OCI-LY3 (cell line): Measurements from ENCODE around the gene RPA1.

Experiments
- H2AFZ ChIP-seq: fragments of 200-600, 300-600 bp; shearing (Covaris generic); 2 replicates; pipeline ENCODE4 v1.6.0; 2014; ENCODE audit warnings: antibody characterized with exemption, low read depth, low read length
- H3K27ac ChIP-seq: fragments of 200-600, 300-600 bp; sonication (generic); 2 replicates; pipeline ENCODE4 v1.5.1; 2014; ENCODE audit warnings: mild to moderate bottlenecking, low read length, moderate library complexity, mixed read lengths
- H3K27me3 ChIP-seq: fragments of 200-600, 300-600 bp; sonication (generic); 2 replicates; pipeline ENCODE4 v1.6.1; 2014; ENCODE audit warnings: low read depth, low read length, mixed read lengths
- H3K36me3 ChIP-seq: fragments of 200-600, 300-600 bp; sonication (generic); replicated peaks from 2 replicates; pipeline ENCODE3; 2014; ENCODE audit warnings: low read depth, low read length, mixed read lengths
- H3K4me1 ChIP-seq: fragments of 300-600, 200-600 bp; sonication (generic); 2 replicates; pipeline ENCODE4 v1.6.1; 2014; ENCODE audit warnings: low read length, mixed read lengths
- H3K4me2 ChIP-seq: fragments of 200-600, 300-600 bp; sonication (generic); 2 replicates; pipeline ENCODE4 v1.6.1; 2014; ENCODE audit warnings: low read length, mixed read lengths
- H3K4me3 ChIP-seq: fragments of 300-600, 200-600 bp; sonication (generic); 2 replicates; pipeline ENCODE4 v1.5.1; 2014; ENCODE audit warnings: antibody characterized with exemption, mild to moderate bottlenecking, low read length, moderate library complexity
- H3K79me2 ChIP-seq: fragments of 300-600, 200-600 bp; shearing (Covaris generic); 2 replicates; pipeline ENCODE4 v1.6.1; 2014; ENCODE audit warnings: mild to moderate bottlenecking, low read length, mixed read lengths
- H3K9ac ChIP-seq: fragments of 300-600, 200-600 bp; shearing (Covaris generic); 2 replicates; pipeline ENCODE4 v1.6.0; 2014; ENCODE audit warnings: mild to moderate bottlenecking, low read length, moderate library complexity
- H3K9me3 ChIP-seq: fragments of 200-600, 300-600 bp; shearing (Covaris generic); 2 replicates; pipeline ENCODE4 v1.6.1; 2014; ENCODE audit warnings: low read length, mixed read lengths; ENCODE audit not compliant: insufficient read depth
- H4K20me1 ChIP-seq: fragments of 200-600, 300-600 bp; sonication (generic); 2 replicates; pipeline ENCODE4 v1.6.1; 2016; ENCODE audit warnings: low read length, mixed read lengths; ENCODE audit not compliant: insufficient read depth
- CTCF ChIP-seq: fragments of 200-600, 300-600 bp; sonication (generic); IDR thresholded peaks from 2 replicates; pipeline ENCODE4 v1.5.1; 2014; ENCODE audit warnings: antibody characterized with exemption, low read length, low read depth
- EZH2phosphoT487 ChIP-seq: fragments of 200-600 bp; shearing (Covaris generic); IDR thresholded peaks from 2 replicates; pipeline ENCODE4 v1.6.1; 2018; ENCODE audit warnings: antibody characterized with exemption, mixed run types, low read depth

Gene RPA1

GRCh38 chr17:1834380-1835149 is 4.8 kb downstream of the RPA1 start:
- Histone ChIP-seq H3K9ac (no peak overlapping the region), H3K27me3 (no peaks in the 10 kb centered on the region), H3K79me2 (peaks cover 75% of the 10 kb centered on the region), H3K9me3 (no peaks in the 10 kb centered on the region), H3K36me3 (peaks cover 11% of the 10 kb centered on the region), H3K4me3 (0 out of 2 replicates have a peak overlapping the region, but pooled peaks have one; percentile 11), H2AFZ (no peak overlapping the region), H3K4me1 (peaks cover 25% of the 10 kb centered on the region), H4K20me1 (peaks cover 8% of the 10 kb centered on the region; the same call in 1 of the 2 replicates), H3K4me2 (peak overlapping the region; percentile 42), H3K27ac (peak overlapping the region; percentile 68)
- TF ChIP-seq EZH2phosphoT487 (no peak), CTCF (no peak)

- Histone ChIP-seq H3K4me2 (no peak overlapping the region), H2AFZ (no peak overlapping the region), H3K9me3 (no peaks in the 10 kb centered on the region), H3K4me3 (no peak overlapping the region), H3K27me3 (no peaks in the 10 kb centered on the region), H3K4me1 (peaks cover 4% of the 10 kb centered on the region), H3K27ac (no peak overlapping the region), H3K36me3 (peaks cover 11% of the 10 kb centered on the region), H3K9ac (no peak overlapping the region), H3K79me2 (peaks cover 51% of the 10 kb centered on the region), H4K20me1 (peaks cover 13% of the 10 kb centered on the region; the same call in 1 of the 2 replicates)
- no peak for TF ChIP-seq EZH2phosphoT487
- TF ChIP-seq CTCF, result no peak
Observed at GRCh38 chr17:1839516-1839915, 9.7 kb downstream of the RPA1 start.

- TF ChIP-seq CTCF, result no peak
- TF ChIP-seq EZH2phosphoT487, result no peak
- Histone ChIP-seq H3K4me3 (no peak overlapping the region), H3K27me3 (no peaks in the 10 kb centered on the region), H3K4me1 (no peaks in the 10 kb centered on the region), H3K4me2 (no peak overlapping the region), H3K9ac (no peak overlapping the region), H3K79me2 (peaks cover 18% of the 10 kb centered on the region), H3K36me3 (peaks cover 15% of the 10 kb centered on the region), H3K9me3 (no peaks in the 10 kb centered on the region), H3K27ac (no peak overlapping the region), H4K20me1 (0 out of 2 replicates have a peak, but pooled peaks cover 5% of the 10 kb centered on the region), H2AFZ (no peak overlapping the region)
Observed at GRCh38 chr17:1843947-1844346, 14.1 kb downstream of the RPA1 start.

- peaks cover 12% of the 10 kb centered on the region for H3K4me1 ChIP-seq
- no peak overlapping the region for H2AFZ ChIP-seq
- H3K4me3 ChIP-seq, result no peak overlapping the region
- no peaks in the 10 kb centered on the region for H3K79me2 ChIP-seq
- H3K36me3 ChIP-seq, result peaks cover 15% of the 10 kb centered on the region
- no peaks in the 10 kb centered on the region for H4K20me1 ChIP-seq
- no peak overlapping the region for H3K4me2 ChIP-seq
- no peak overlapping the region for H3K9ac ChIP-seq
- H3K27me3 ChIP-seq, result no peaks in the 10 kb centered on the region
- TF ChIP-seq EZH2phosphoT487, result no peak
- no peak for TF ChIP-seq CTCF
- no peak overlapping the region for H3K27ac ChIP-seq
- H3K9me3 ChIP-seq, result no peaks in the 10 kb centered on the region
Observed at GRCh38 chr17:1847191-1847590, 17.4 kb downstream of the RPA1 start.
